Hair follicular keratinocyte (primary cell): Measurements from ENCODE around the gene NUDT16. TPM values are rescaled to one million over a fixed set of nuclear protein-coding genes. Genes with fewer than 3 reads are reported as not detected.

ENCODE experiments used
- total RNA-seq: library from RNA; depleted of rRNA; stranded (reverse); fragments of >200 nt; gene quantifications from 2 replicates; pipeline ENCODE4 v1.2.3, GENCODE V29; 2015

The NUDT16 gene
- total RNA-seq: 9.8 and 11.6 TPM in 2 replicates

DNA sequence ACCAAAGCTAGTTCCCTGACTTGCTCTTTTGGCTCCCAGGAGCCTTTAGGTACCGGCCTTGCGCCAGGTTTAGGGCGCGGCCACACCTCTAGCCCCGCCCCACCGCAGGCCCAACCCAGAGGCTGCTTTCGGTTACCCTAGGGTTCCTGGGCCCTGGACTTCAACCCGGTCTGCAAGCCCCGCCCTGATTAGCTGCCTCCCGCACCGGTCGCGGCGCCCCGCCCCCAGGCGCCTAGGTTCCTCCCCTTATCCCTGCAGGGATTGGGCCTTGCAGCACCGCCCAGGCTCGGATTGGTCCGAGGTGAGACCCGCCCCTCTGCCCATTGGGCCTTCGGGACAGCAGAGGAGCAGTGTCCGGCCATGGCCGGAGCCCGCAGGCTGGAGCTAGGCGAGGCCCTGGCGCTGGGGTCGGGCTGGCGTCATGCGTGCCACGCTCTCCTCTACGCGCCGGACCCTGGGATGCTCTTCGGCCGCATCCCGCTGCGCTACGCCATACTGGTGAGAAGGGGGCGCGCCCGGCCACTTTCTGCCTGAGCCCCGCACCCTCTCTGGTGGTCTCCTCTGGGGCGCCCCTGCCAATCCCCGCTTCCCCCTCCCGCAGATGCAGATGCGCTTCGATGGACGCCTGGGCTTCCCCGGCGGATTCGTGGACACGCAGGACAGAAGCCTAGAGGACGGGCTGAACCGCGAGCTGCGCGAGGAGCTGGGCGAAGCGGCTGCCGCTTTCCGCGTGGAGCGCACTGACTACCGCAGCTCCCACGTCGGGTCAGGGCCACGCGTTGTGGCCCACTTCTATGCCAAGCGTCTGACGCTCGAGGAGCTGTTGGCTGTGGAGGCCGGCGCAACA is at the start of gene NUDT16:
Gene NUDT16, plus strand, starts transcription at position 330 of the 847 bp plus-strand sequence. Its CDS starts 31 bp downstream, at position 361.

Other genes starting within 250 kb of the NUDT16 start
- 110 and 171 TPM in 2 replicates for gene MRPL3, start 121.2 kb downstream of the NUDT16 start, total RNA-seq